Measurements from ENCODE around the gene MZF1. TPM values are rescaled to one million over a fixed set of nuclear protein-coding genes. Genes with fewer than 3 reads are reported as not detected.
"Not testable (repeated sequence)": the region's sequence is repeated elsewhere in the genome, so short reads cannot be mapped to it uniquely, and the experiment has no call there.

MZF1 gene
- 10 to 100 TPM; 47.5 to 67.3 TPM for total RNA-seq

DNA sequence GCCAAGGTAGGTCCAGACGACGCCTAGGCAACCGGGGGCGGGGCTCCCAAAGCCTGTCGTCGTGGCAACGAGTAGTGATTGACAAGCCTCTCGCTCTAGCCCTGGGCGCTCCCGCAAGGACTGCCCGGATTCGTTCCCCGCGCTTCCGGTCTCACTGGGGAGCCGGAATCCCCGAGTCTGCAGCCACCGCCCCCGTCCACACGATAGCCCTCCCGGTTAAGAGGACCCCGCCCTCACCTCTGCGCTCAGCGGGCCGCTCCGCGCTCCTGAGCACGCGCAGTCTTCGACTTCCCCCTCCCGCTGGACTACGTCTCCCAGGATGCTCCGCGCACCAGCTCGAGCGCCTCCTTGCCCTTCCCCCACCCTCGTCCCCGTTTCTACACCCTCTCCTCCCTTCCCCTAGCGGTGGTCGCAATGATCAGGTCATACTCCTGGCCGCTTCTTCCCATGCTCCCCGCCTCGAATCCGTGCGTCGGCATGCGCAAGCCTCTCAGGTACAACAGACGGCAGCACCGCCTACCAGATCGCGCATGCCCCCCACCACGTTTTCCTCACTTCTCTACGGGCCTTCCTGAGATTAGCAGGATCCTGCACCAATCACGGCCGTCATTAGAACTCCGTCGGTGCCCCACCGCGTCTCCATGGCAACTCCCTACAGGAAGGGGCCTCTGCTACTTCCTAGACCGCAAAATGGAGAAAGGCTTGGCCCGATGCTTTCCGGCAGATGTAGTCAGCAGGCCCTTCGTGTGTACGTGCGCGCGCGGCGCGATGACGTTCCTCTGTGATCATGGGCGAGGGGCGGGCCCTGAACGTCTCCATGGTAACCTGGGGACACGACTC is at the start of gene MZF1:
Gene MZF1, minus strand, starts transcription at position 518 of the 840 bp plus-strand sequence. CDS start 1,946 bp downstream, outside the sequence.
- peak within 1 kb of the TSS; percentile 97 to 100 for H3K27ac ChIP-seq
- H3K4me3 ChIP-seq = peak within 1 kb of the TSS; percentile 47 to 75
- intact Hi-C loops (cut with DNase I) = loop anchor here (2.0 kb wide), 1 partner anchor 14 kb away; the partner anchor contains the start of gene UBE2M
- H3K36me3 ChIP-seq = no peaks in the 10 kb centered on the region
- peaks cover 7% of the 10 kb centered on the region for H3K4me1 ChIP-seq (replicated peaks)
- TF ChIP-seq POLR2AphosphoS5 (IDR thresholded peaks at IDR 0.05) = peak; percentile 94
- TF ChIP-seq, protein P1, sequence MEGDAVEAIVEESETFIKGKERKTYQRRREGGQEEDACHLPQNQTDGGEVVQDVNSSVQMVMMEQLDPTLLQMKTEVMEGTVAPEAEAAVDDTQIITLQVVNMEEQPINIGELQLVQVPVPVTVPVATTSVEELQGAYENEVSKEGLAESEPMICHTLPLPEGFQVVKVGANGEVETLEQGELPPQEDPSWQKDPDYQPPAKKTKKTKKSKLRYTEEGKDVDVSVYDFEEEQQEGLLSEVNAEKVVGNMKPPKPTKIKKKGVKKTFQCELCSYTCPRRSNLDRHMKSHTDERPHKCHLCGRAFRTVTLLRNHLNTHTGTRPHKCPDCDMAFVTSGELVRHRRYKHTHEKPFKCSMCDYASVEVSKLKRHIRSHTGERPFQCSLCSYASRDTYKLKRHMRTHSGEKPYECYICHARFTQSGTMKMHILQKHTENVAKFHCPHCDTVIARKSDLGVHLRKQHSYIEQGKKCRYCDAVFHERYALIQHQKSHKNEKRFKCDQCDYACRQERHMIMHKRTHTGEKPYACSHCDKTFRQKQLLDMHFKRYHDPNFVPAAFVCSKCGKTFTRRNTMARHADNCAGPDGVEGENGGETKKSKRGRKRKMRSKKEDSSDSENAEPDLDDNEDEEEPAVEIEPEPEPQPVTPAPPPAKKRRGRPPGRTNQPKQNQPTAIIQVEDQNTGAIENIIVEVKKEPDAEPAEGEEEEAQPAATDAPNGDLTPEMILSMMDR (IDR thresholded peaks at IDR 0.05) = peak in 2 of 4 experiments; percentile 27 to 45
- peak; percentile 3 for TF ChIP-seq POLR2A (IDR thresholded peaks at IDR 0.05)
- H3K9me3 ChIP-seq = no peaks in the 10 kb centered on the region
- no peaks in the 10 kb centered on the region for H3K27me3 ChIP-seq (replicated peaks; ENCODE audit: insufficient read depth)
- DNase-seq (ENCODE audit: low spot score) = peak; percentile 100
- whole genome bisulfite sequencing = under 1% methylated on average over 75 of the region's 75 CpGs

- H3K9me3 ChIP-seq; H3K4me1 ChIP-seq (replicated peaks); H3K4me3 ChIP-seq; DNase-seq (ENCODE audit: low spot score); intact Hi-C loops (cut with DNase I); H3K27me3 ChIP-seq (replicated peaks; ENCODE audit: insufficient read depth); H3K27ac ChIP-seq; H3K36me3 ChIP-seq: not testable (repeated sequence)
- WGBS = no CpG with 5 or more reads among the region's 28 CpGs
These were observed 34.1 kb upstream of the MZF1 start for GRCh38 chr19:58607213-58607612.

DNA sequence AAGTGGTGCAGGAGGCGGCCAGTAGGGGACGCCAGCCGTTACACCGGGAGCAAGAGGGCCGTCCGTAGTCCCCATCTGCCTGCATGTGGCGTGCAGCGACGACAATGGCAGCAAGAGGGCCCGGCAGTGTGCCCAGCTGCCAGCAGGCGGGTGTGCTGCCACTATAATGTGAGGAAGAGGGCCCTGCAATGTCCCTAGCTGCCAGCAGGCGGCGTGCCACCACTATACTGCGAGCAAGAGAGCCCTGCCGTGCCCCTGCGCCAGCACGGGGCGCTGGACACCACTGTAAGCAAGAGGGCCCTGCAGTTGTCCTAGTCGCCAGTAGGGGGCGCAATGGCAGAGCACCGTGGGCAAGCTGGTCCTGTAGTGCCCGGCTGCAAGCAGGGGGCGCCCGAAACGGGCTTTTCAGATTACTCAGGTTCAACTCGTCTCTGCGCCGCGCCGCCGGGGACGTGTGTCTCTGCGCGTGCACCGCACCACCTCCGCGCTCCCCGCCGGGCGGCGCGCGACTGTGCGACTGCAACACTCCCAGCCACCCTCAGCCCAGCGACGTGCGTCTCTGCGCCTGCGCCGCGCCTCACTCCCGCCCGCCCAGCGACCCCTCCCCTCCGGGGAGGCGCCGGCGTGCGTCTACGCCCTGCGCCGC is 33.2 kb upstream of the MZF1 start:
- DNase-seq (ENCODE audit: low spot score); H3K4me1 ChIP-seq (replicated peaks); H3K27ac ChIP-seq; intact Hi-C loops (cut with DNase I); H3K4me3 ChIP-seq; H3K36me3 ChIP-seq; H3K27me3 ChIP-seq (replicated peaks; ENCODE audit: insufficient read depth); H3K9me3 ChIP-seq: not testable (repeated sequence)
- 57% methylated on average over 16 of the region's 62 CpGs for WGBS

GRCh38 chr19:58586133-58586765 is 13.1 kb upstream of the MZF1 start:
- DNase-seq (ENCODE audit: low spot score) = no peak
- intact Hi-C loops (cut with DNase I) = no loop called here
- Histone ChIP-seq H3K4me1 (replicated peaks) (no peaks in the 10 kb centered on the region), H3K27me3 (replicated peaks; ENCODE audit: insufficient read depth) (no peaks in the 10 kb centered on the region), H3K4me3 (no peak overlapping the region), H3K27ac (no peak overlapping the region), H3K9me3 (no peaks in the 10 kb centered on the region), H3K36me3 (peaks cover 0 to 17% of the 10 kb centered on the region in 2 donors)
- TF ChIP-seq POLR2AphosphoS5 (IDR thresholded peaks at IDR 0.05) = no peak
- no peak for TF ChIP-seq POLR2A (IDR thresholded peaks at IDR 0.05)
- TF ChIP-seq, protein P1 (IDR thresholded peaks at IDR 0.05) = no peak
- WGBS = 98% methylated on average over 4 of the region's 4 CpGs

DNA sequence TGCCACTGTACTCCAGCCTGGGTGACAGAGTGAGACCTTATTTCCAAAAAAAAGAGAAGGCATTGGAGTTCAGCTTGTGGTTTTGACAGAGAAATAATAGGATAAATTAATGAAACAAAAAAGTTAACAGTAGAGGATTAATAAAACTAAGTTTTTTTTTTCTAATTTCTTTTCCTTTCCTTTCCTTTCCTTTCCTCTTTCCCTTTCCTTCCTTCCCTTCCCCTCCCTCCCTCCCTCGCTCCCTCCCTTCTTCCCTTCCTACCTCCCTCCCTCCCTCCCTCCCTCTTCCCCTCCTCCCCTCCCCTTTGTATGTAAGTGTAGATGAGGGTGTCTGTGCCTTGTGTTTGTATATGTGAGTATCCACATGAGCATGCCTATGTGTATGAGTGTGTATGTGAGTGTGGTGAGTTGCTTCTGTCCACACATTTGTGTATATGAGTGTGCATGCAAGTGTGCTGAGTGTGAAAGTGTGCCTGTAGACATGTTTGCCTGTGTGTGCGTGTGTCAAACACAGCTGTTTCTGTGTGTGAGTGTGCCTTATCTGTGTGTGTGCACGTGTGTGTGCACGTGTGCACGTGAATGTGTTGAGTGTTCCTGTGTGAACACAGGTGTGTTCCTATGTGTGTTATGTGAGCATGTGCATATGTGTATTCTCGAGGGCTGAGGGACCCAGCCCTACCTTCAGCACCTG is 12.5 kb upstream of the MZF1 start:
- Histone ChIP-seq H3K9me3 (no peaks in the 10 kb centered on the region), H3K36me3 (peaks cover 0 to 17% of the 10 kb centered on the region in 2 donors), H3K27me3 (replicated peaks; ENCODE audit: insufficient read depth) (no peaks in the 10 kb centered on the region), H3K27ac (no peak overlapping the region), H3K4me3 (no peak overlapping the region), H3K4me1 (replicated peaks) (peaks cover 3% of the 10 kb centered on the region)
- intact Hi-C loops (cut with DNase I) = no loop called here
- WGBS = 87% methylated on average over 6 of the region's 6 CpGs
- no peak for DNase-seq (ENCODE audit: low spot score)
- no peak for TF ChIP-seq POLR2A (IDR thresholded peaks at IDR 0.05)
- TF ChIP-seq POLR2AphosphoS5 (IDR thresholded peaks at IDR 0.05) = no peak
- TF ChIP-seq, protein P1 (IDR thresholded peaks at IDR 0.05) = no peak

Measured in prostate gland (tissue), 2 donors.